Gastroesophageal sphincter (tissue), 3 donors: ENCODE results near the gene B3GAT1.

Source experiments
- CTCF ChIP-seq, 4 experiments: fragments of 200-600 bp in 2 of 4; fragments of 450-650 bp in 2 of 4; sonication (generic) in 1 of 4; IDR thresholded peaks; one replicate each; pipeline ENCODE4 v1.5.1; 2017 to 2019; ENCODE audit warnings: antibody characterized with exemption in 4 of 4, mild to moderate bottlenecking in 2 of 4, moderate library complexity in 2 of 4
- EP300 ChIP-seq: sonication (generic); formaldehyde crosslinking; IDR thresholded peaks from one replicate; pipeline ENCODE4 v1.6.1; 2017; ENCODE audit warnings: antibody characterized with exemption, mild to moderate bottlenecking
- POLR2A ChIP-seq, 2 donors: fragments of 450-650 bp; IDR thresholded peaks; one replicate each; pipeline ENCODE4 v1.6.1; 2017; ENCODE audit warnings: antibody characterized with exemption in 2 of 2, mild to moderate bottlenecking in 2 of 2, moderate library complexity in 1 of 2
- POLR2AphosphoS5 ChIP-seq: sonication (generic); formaldehyde crosslinking; IDR thresholded peaks from one replicate; pipeline ENCODE4 v1.6.1; 2017; ENCODE audit warnings: antibody characterized with exemption

- TF ChIP-seq CTCF (IDR thresholded peaks at IDR 0.05) (no peak), EP300 (no peak), POLR2AphosphoS5 (no peak), POLR2A (IDR thresholded peaks at IDR 0.05) (no peak)
Observed at GRCh38 chr11:134357545-134357839, 54.5 kb downstream of the B3GAT1 start.
